HG03520 (cell line): ENCODE measurements around the gene CCDC142.
"Not testable (repeated sequence)": the region's sequence is repeated elsewhere in the genome, so short reads cannot be mapped to it uniquely, and the experiment has no call there.

Experiments
- ATAC-seq: cut with Tn5 transposase; IDR thresholded peaks from one replicate; pipeline ENCODE4 v1.9.1; 2021; ENCODE audit warnings: mild to moderate bottlenecking, moderate library complexity; ENCODE audit not compliant: unreplicated experiment

Gene CCDC142

DNA sequence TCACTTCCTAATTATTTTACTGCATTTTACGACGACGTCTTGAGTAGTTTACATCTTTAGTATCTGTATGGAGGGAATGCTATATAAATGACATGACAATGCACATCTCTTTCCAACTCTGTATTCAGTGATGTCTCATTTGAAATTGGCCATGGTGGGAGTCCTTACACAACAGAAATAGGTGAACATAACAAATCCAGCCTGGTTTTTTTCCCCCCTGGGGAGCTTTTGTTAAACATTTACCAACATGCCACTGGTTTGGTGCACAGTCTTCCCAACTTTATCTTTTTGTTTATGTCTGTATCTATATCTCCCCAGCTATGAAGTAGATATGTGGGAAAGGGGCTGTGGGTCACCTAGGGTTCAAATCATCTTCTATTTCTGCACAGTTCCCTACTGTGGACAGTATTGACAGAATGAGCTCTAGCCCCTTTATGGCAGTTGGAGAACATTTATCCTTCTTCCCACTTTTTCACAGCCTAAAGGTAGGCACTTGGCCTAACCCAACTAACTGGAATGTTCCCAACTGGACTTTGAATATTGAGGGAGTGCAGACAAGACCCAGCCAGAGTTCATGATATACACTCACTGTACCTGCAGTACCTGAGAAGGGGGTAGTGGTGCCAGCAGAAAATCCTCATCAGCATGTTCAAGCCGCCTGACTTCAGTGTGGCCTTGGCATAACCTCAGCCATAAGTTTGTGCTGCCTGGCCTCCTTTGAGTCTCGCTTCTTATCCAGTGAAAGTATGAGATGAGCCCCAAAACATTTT is 35.4 kb downstream of the CCDC142 start:
- no peak for ATAC-seq

- ATAC-seq, result no peak
Measured at GRCh38 chr2:74444498-74445318, 38.1 kb downstream of the CCDC142 start.

DNA sequence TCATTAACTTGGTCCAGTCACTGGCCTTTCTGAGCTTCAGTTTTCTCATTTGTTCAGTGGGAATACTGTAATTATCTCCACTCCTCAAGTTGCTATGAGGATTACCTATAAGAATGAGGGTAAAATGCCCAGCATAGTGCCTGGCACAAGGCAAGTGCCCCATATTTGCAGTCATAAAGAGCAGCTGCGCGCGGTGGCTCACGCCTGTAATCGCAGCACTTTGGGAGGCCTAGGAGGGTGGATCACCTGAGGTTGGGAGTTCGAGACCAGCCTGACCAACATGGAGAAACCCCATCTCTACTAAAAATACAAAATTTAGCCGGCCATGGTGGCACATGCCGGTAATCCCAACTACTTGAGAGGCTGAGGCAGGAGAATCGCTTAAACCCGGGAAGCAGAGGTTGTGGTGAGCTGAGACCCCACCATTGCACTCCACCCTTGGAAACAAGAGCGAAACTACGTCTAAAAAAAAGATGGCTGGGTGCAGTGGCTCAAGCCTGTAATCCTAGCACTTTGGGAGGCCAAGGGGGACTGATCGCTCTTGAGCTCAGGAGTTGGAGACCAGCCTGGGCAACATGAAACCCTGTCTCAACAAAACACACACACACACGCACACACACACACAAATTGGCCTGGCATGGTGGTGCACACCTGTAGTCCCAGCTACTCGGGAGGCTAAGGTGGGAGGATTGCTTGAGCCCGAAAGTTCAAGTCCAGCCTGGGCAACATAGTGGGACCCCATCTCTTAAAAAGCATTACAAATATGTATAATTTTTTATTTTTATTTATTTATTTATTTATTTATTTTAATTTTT is 40.1 kb downstream of the CCDC142 start:
- ATAC-seq, result not testable (repeated sequence)

DNA sequence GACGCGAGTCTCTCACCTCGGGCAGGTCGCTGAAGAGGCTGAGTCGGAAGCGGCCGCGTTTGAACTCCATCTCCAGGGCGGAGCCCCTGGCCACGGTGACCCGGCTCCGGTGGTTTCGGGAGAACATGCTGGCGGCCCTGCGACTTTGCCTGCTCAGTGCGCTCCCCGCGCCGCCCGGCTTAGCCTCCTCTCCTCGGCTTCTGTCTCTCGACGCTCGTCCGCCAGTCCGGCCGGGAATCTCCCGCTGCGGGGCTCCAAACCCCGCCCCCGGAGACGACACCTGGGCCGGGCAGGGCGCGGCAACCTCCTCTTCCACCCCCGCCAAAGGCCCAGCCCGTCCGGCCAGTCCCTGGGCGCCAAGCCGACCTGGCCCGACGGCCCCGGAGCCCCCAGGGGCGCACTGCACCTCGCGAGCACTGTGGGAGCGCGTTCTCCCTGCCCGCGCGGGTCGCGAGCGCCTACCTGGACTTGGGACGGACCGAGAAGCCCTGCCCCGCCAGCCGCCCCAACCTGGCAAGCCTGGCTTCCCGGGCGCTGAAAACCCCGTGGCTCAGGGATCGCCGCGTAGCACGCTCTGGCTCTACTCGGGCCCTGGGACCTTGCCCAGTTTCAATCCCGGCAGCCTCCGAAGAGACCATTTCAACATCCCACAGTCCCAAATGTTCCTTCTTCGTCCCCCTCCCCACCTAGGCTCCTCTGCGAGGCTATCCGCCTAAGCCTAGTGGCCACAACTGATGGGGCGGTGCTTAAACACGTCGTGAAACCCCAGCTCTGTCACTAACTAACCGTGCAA is 40.9 kb downstream of the CCDC142 start, which contains the start of gene RTKN:
Gene RTKN, minus strand, starts transcription at position 248 of the 793 bp plus-strand sequence. Its CDS starts 121 bp downstream, at position 127.
- ATAC-seq, result no peak

DNA sequence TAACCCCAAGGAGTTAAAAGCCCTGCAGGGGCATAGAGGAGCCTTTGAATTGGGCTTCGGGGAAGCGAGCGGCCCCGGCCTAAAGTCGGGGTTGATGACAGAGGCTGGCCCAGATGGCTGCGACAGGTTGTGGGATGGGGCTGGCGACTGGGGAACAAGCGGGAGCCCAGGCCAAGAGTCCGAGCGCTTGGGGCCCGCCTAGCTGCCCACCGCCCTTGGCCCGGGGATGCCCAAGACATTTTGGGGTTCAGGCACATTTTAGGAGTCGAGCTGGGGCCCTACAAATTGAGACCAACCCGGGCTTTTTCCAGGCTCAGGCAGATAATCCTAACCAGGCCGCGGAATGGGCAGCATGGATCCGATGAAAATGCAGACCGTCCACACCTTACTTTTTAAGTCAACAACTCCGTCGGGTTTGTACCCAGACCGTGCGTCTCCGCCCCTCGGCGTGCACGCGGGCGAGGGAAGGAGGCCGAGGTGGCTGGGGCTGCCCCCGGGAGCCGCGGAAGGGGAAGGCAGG is 41.6 kb downstream of the CCDC142 start:
- no peak for ATAC-seq

DNA sequence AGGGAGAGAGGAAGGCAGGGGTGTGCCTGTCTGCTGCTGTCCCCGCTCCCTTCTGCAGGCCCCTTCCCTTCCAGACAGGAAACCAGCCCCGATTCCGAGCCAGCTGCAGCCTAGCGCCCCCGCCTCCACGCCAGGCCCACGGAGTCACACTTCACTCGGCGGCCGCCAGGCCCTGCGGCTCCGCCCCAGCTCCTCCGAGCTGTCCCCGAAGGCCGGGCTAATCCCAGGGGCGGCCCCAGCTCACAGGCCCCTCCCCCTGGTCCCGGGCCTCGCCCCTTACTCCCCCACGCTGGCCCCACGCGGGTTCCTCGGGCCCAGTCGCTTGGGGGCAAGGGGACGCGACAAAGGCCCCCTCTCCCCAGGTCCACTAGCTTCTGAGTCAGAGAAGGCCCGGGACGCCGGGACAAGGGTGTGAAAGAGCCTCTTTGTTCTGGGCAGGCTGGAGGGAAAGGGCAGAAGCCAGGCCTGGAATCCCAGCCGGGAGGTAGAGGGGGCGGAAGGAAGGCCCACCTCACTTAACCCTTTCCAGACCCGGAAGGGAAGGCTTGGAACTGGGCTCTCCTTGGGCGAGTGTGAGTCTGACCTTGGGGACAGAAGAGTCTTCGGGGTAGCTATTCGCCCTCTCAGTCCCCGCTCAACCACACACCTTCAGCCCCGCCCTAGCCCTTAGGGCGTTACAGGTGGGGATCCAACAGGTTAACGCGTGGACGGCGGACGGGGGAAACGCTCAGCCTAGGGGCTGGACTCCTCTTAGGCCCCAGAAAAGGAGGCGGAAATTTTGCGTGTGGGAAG is 42.2 kb downstream of the CCDC142 start:
- ATAC-seq, result peak; percentile 83

GRCh38 chr2:74439803-74440377 is 42.9 kb downstream of the CCDC142 start:
- ATAC-seq, result no peak

- ATAC-seq, result no peak
Measured at GRCh38 chr2:74439373-74439772, 43.4 kb downstream of the CCDC142 start.

DNA sequence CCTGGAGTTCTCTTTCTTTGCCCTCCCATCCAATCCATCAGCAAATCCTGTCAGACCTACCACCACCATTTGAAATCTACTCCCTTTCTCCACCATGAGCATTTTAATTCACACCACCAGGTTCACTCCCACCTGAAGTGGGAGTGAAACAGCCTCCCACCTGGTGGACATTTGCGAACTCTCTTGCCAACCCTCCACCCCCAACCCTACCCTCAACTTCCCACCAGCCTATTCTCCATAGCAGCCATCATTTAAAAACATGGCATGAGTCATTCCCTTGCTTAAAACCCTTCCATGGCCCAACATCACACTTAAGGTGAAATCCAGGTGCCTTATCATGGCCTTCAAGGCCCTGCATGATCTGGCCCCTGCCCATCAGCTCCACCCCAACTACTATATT is 44.5 kb downstream of the CCDC142 start:
- ATAC-seq, result no peak

- ATAC-seq, result no peak
Measured at GRCh38 chr2:74436848-74437695, 45.7 kb downstream of the CCDC142 start.

DNA sequence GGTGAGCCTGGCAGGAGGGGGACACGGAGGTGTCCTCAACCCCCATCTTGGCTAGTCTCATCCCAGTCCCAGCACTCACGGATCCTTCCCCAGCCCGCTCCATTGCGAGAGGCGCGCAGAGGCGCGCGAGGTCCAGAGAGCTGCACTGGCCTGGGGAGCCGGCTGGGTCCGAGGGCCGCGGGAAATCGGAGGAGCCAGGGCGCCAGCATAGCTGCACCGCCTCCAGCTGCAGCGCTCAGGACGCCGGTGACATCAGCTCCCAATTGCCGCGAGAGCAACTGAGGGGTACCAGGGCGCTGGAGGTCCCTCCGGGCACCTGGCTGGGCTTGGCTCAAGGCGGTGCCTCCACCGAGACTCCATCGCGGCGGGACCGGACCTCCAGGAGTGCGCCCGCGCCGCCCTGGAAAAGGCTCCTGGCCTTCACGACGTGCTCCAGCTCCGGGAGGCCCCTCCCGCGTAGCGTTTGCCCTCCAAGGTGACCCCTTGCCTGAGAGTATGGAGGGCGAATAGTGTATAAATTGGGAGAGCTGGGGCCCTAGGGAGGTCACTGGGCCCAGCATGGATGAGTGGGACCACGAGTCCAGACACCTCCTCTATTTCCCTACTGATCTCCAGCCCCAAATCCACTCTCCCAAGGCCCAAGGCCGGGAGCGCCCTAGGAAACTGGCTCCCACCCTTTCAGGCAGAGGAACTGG is 46.5 kb downstream of the CCDC142 start:
- ATAC-seq, result no peak

DNA sequence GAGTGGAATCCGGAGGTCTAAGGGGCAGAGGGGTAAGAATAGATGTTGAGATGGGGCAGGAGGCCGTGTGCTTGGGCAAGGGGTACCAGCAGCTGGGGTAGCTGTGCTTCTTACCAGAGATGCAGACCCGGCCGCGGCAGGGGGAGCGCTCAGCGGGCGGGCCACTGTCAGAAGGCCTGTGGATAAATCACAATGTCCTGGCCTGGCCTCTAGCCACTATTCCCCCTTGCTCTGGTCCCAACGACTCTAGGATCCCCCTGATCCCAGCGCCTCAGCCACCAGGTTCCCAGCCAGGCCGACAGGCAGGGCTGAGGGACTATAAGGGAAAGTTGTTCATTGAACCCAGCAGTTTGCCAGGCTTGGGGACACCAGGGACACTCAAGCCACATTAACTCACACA is 52.3 kb downstream of the CCDC142 start:
- no peak for ATAC-seq

GRCh38 chr2:74429487-74430451 is 53.0 kb downstream of the CCDC142 start:
- ATAC-seq, result no peak

DNA sequence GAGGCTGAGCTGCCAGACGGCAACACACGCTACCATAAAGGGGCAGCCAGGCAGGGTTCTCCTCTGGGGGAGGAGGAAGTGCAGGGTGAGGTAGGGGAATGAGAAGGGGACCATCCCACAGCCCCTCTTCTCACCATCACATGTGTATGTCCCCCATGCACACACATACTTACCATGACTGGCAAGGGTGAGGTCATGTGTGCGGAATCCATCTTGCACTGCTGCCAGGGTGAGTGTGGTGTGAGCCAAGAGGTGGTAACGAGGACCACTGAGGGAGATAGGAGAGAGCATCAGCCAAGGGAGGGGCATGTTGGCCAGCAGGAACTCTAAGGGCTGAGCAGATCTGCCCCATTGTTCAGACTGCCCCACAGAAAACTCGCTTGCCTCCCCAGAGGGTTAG is 54.1 kb downstream of the CCDC142 start:
- no peak for ATAC-seq

- no peak for ATAC-seq
Measured at GRCh38 chr2:74427551-74427950, 55.2 kb downstream of the CCDC142 start.

- no peak for ATAC-seq
Measured at GRCh38 chr2:74426181-74426758, 56.5 kb downstream of the CCDC142 start.
